ENCODE data around the gene TECPR1. TPM values are rescaled to one million over a fixed set of nuclear protein-coding genes. Genes with fewer than 3 reads are reported as not detected.

The TECPR1 gene
- total and polyA plus RNA-seq, 2 of the 4 experiments (the other 2 are of a cell fraction) = 11.5 to 14.7 TPM

GRCh38 chr7:98254951-98255610, 3.0 kb upstream of the TECPR1 start:
- no peak overlapping the region for H4K8ac ChIP-seq (ENCODE audit: low read depth in 2 of 2, low read length in 2 of 2)
- no peak overlapping the region for H3K56ac ChIP-seq (ENCODE audit: extremely low read depth, insufficient read depth, low read length)
- no CpG with 5 or more reads among the region's 11 CpGs for WGBS, 2 experiments (ENCODE audit: extremely low coverage in 2 of 2, insufficient read length in 1 of 2)
- H3K18ac ChIP-seq (ENCODE audit: low read depth, low read length) = no peak overlapping the region
- no peak overlapping the region for H2BK120ac ChIP-seq (ENCODE audit: low read depth, low read length)
- DNase-seq (no peak), ATAC-seq (ENCODE audit: low read depth) (no peak)
- TF ChIP-seq RCOR1 (IDR thresholded peaks at IDR 0.05; ENCODE audit: insufficient replicate concordance, low read length) = no peak
- H3K9me1 ChIP-seq (ENCODE audit: insufficient read depth, low read length) = no peaks in the 10 kb centered on the region; the same call in 1 of the 2 replicates
- ChIA-PET POLR2A (ENCODE audit: unreplicated experiment) (no interaction called here), CTCF (interaction anchor here (0.6 to 1.0 kb wide), 2 partner anchors 12 to 617 kb away, joined by 6 read pairs; no protein-coding TSS in a partner anchor)
- intact Hi-C loops (cut with micrococcal nuclease) = no loop called here
- H3K9me3 ChIP-seq (ENCODE audit: control insufficient read depth, insufficient read depth, low read length) = no peaks in the 10 kb centered on the region
- no peaks in the 10 kb centered on the region; the same call in 1 of the 2 replicates for H4K20me1 ChIP-seq (ENCODE audit: insufficient read depth, low read length)
- H3K4ac ChIP-seq (ENCODE audit: low read depth, low read length) = no peak overlapping the region
- no peak overlapping the region for H3K9ac ChIP-seq (ENCODE audit: low read depth, low read length)
- H2AFZ ChIP-seq (replicated peaks; ENCODE audit: low read length, poor library complexity) = no peak overlapping the region
- H2BK20ac ChIP-seq (ENCODE audit: low read depth, low read length) = no peak overlapping the region
- no peak overlapping the region for H3K14ac ChIP-seq (replicated peaks; ENCODE audit: low read depth, low read length)
- no peak overlapping the region for H3K4me2 ChIP-seq (ENCODE audit: low read depth, low read length)
- no peak overlapping the region for H2AK5ac ChIP-seq (ENCODE audit: low read depth, low read length)
- no peak overlapping the region for H3K4me3 ChIP-seq (ENCODE audit: insufficient read depth, low read depth, low read length)
- H3K27me3 ChIP-seq (ENCODE audit: control insufficient read depth, insufficient read depth, low read length) = no peaks in the 10 kb centered on the region
- H3K79me1 ChIP-seq (ENCODE audit: low read depth in 1 of 2, low read length in 2 of 2) = peaks cover 33 to 55% of the 10 kb centered on the region in 2 experiments
- H3K36me3 ChIP-seq (ENCODE audit: control insufficient read depth, insufficient read depth, low read length) = peaks cover 7% of the 10 kb centered on the region
- H4K91ac ChIP-seq (ENCODE audit: insufficient read depth, low read depth, low read length) = no peak overlapping the region
- no TSS peak for BruUV-seq (replicated peaks)
- H2BK5ac ChIP-seq (ENCODE audit: low read depth, low read length, poor library complexity, severe bottlenecking) = no peak overlapping the region
- no peak overlapping the region for H4K5ac ChIP-seq (ENCODE audit: low read depth, low read length)
- H3K23ac ChIP-seq (ENCODE audit: low read depth, low read length) = no peak overlapping the region
- H2AK9ac ChIP-seq (replicated peaks; ENCODE audit: low read depth, low read length, poor library complexity) = no peak overlapping the region
- in situ Hi-C loops (cut with MboI; ENCODE audit: low sequenced_read_pairs) = no loop called here
- H2BK15ac ChIP-seq (ENCODE audit: low read depth, low read length) = no peak overlapping the region
- H3K4me1 ChIP-seq (ENCODE audit: control insufficient read depth, insufficient read depth, low read length) = peaks cover 8% of the 10 kb centered on the region
- dilution Hi-C loops (cut with HindIII; ENCODE audit: low sequenced_read_pairs, unreplicated experiment) = no loop called here
- no peak overlapping the region for H3K27ac ChIP-seq (ENCODE audit: insufficient read depth, low read length)

Measured in IMR-90 (cell line).